Skin epidermis (tissue), 12 donors: ENCODE measurements around the gene MUCL1.

Source experiments
- H3K27ac ChIP-seq, 21 experiments: fragments of 200-600 bp; sonication (generic) in 11 of 21; one replicate each; pipeline ENCODE4 v1.5.0; 2020; ENCODE audit warnings: mild to moderate bottlenecking in 3 of 21, inconsistent platforms in 2 of 21, moderate library complexity in 2 of 21
- H3K4me3 ChIP-seq, 7 experiments: fragments of 200-600 bp; sonication (generic) in 2 of 7; one replicate each; pipeline ENCODE4 v1.5.0; 2020; ENCODE audit warnings: inconsistent platforms in 2 of 7, mild to moderate bottlenecking in 2 of 7, moderate library complexity in 1 of 7

MUCL1 gene

DNA sequence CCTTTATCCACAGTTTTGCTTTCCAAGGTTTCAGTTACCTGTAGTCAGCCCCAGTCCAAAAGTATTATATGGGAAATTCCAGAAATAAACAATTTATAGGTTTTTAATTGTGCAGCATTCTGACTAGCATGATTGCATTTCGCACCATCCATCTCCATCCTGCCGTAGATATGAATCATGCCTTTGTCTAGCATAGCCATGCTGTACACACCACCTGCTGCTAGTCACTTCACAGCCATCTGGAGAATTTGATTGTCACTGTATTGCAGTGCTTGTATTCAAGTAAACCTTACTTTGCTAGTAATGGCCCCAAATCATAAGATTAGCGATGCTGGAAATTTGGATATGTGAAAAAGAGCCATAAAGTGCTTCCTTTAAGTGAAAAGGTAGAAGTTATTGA is 36.0 kb downstream of the MUCL1 start:
- Histone ChIP-seq H3K27ac (no peak overlapping the region), H3K4me3 (no peak overlapping the region)

DNA sequence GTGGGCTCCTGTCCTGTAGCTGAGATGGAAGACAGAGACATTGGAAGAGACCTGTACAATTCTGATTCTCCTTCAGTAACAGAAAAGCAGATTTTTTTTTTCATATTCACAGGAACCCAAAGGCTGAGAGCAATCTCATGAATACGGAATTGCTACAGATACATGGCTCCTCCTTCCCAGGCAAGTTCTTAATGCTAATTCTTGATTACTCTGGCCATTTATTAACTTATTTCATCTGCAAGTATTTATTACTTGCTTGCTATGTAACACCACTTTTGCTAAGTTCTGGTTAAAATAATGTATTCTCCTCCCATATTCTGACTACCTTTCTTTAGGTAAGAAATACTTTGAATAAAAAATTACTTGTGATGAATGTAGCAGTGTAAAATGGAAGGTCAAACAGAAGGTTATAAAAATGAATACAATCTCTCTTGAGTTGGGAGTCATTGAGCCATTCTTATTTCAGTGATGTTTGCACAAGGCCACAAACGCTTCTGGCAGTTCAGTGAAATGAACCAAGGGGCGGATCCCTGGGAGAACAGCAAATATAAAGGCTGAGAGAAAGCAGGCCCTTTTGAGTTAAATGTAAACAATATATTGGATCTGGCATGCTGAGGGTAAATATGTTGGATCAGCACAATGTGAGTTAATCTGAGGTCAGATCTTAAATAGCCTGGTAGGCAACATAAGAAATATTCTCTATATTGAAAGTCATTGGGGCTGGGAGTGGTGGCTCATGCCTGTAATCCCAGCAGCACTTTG is 37.6 kb downstream of the MUCL1 start:
- H3K4me3 ChIP-seq = no peak overlapping the region
- H3K27ac ChIP-seq = no peak overlapping the region
